ENCODE measurements around the gene CFAP107.
"Not testable (repeated sequence)": the region's sequence is repeated elsewhere in the genome, so short reads cannot be mapped to it uniquely, and the experiment has no call there.

The CFAP107 gene

GRCh38 chr1:12745992-12746323 is at the start of gene CFAP107:
CFAP107 (plus strand) TSS chr1:12746200; CDS start chr1:12746431, 231 bp downstream.
- DNase-seq = no peak

DNA sequence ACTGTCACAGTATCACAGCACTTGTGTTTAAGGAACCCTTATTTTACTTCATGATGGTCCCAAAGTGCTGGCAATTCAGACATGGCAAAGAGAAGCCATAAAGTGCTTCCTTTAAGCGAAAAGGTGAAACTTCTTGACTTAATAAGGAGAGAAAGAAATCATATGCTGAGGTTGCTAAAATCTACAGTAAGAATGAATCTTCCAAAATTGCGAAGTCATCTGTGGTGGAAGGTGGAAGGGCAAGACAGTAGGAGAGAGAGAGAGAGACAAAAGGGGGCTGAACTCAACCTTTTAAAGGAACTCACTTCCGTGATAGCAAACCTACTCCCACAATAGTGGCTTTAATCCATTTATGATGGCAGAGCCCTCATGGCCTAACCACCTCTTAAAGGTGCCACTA is 49.3 kb upstream of the CFAP107 start:
- DNase-seq = no peak

- no peak for DNase-seq
Measured at GRCh38 chr1:12697397-12697796, 48.6 kb upstream of the CFAP107 start.

DNA sequence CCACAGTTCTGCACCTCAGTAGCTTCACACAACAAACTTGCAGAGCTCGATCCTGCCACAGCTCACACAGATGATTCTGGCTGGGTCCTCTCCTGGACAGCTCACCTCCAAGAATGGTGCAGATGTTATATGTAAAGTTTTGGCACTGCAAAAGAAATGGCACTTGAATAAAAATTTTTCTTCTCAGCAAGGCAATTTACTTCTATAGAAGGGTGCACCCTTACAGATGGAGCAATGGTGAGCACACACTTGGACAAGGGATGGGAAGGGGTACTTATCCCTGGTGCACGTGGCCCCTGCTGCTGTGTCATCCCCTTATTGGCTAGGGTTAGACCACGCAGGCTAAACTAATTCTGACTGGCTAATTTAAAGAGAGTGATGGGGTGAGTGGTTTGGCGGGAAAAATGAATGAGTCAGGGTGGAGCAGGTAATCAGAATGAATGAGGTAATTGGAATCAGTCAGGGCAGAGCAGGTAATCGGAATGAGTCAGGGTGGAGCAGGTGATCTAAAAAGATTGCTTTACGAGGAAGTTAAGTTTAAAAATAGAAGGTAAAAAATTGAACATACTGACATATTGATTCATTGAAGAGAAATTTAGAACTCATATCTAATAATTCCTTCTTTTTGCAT is 42.1 kb upstream of the CFAP107 start:
- DNase-seq = no peak

DNA sequence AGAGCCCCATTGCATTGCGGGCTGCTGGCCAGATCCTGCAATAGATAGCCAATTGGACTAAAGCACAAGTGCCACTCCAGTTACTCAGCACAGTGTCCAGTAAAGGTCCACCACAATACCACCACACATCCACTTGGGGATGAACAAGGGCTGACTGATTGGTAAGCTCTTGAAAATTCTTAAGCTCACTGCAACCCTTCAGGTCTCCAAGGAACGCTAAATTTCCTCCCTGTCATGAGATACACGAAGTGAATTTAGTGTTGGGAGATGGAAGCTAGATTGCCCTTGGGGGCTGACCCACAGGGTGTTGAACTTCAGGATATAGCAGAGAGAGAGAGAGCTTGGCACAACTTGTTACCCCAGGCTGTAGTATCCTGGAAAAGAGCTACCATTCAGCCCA is 39.9 kb upstream of the CFAP107 start:
- no peak for DNase-seq

- DNase-seq = no peak
Measured at GRCh38 chr1:12708396-12709090, 37.5 kb upstream of the CFAP107 start.

DNA sequence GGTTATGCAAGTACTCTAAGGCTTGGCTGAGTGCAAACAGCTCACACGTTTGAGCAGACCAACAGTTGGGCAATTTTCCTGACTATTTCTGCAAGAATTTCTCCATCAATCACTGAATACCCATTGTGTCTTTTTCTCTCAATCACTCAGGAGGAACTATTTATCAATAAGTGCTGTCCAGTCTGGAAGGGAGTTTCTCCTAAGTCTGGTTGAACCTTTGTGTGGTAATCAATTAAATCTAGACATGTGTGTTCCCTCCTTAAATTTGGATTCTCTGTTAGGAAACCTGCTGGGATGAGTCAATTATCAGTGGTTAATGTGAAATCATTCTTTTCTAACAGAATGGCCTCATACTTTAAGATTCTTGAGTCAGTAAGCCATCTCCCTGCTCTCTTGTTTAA is 36.9 kb upstream of the CFAP107 start:
- DNase-seq = no peak

DNA sequence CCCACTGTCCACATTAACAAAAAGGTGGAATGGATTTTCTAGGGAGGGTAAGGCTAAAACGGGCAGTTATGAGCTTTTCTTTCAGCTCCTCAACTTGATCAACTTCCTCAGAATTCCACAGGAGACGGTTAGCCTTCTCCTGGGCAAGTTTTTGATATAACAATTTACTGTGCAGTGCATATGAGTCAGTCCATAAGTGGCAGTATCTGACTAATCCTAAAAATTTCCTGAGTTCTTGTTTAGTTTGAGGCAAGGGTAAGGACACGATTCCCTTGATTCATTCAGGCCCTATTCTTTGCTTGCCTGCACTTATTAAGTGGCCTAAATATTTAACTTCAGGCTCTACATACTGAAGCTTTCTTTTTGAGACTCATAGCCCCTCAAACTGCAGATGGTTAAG is 36.3 kb upstream of the CFAP107 start:
- no peak for DNase-seq

- DNase-seq = no peak
Measured at GRCh38 chr1:12711536-12711935, 34.5 kb upstream of the CFAP107 start.

- no peak for DNase-seq
Measured at GRCh38 chr1:12712076-12712475, 33.9 kb upstream of the CFAP107 start.

DNA sequence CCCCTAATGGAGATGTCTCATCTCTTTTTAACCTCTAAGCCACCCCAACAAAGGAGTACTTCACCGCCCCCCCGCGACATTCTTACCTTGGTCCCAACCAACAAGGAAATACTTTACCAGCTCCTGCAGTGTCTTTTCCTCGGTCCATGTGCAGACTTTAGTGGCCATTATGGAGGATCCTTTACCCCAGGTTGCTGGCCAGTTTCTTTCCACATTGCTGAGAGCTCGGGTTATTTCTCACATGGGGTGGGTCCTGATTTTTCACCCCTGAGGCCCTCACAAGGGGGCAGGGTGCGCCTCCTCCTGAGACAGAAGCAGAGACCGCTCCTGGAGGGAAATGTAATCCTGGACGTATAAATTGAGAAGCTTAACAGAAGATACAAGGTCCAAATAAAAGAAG is 33.1 kb upstream of the CFAP107 start:
- DNase-seq = no peak

DNA sequence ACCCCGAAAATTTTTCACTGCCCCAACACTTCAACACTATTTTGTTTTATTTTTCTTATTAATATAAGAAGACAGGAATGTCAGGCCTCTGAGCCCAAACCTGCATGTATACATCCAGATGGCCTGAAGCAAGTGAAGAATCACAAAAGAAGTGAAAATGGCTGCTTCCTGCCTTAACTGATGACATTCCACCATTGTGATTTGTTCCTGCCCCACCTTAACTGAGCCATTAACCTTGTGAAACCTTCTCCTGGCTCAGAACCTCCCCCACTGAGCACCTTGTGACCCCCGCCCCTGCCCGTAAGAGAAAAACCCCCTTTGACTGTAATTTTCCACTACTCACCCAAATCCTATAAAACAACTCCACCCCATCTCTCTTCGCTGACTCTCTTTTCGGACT is 32.3 kb upstream of the CFAP107 start:
- DNase-seq = not testable (repeated sequence)

- no peak for DNase-seq
Measured at GRCh38 chr1:12714710-12715475, 31.1 kb upstream of the CFAP107 start.

DNA sequence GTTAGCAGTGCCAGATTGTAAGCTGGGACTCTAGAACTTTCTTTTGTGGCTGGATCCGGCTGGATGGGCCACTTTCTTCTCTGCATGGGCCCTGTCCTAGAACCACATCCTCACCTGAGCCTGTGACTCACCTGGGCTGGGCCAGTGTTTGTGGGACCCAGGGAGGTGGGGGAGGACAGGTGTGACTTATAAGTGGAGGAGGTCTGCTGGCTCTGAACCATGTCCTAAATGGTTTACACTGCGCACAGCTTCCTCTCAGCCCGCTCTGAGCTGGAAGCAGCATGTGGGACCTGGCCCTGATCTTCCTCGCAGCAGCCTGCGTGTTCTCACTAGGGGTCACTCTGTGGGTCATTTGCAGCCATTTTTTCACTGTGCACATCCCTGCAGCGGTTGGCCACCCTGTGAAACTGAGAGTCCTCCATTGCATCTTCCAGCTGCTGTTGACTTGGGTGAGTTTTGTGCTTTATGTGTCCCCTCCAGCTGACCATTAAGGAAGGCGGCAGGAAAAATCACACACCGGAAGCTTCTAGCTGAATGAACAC is 30.0 kb upstream of the CFAP107 start, which contains the start of gene AADACL3:
TSS of gene AADACL3 (plus strand) at position 215 of the 542 bp plus-strand sequence. CDS start at position 282, 67 bp downstream.
- no peak for DNase-seq

GRCh38 chr1:12717301-12717838 is 28.6 kb upstream of the CFAP107 start:
- no peak for DNase-seq

- no peak for DNase-seq
Measured at GRCh38 chr1:12722626-12723025, 23.4 kb upstream of the CFAP107 start.

DNA sequence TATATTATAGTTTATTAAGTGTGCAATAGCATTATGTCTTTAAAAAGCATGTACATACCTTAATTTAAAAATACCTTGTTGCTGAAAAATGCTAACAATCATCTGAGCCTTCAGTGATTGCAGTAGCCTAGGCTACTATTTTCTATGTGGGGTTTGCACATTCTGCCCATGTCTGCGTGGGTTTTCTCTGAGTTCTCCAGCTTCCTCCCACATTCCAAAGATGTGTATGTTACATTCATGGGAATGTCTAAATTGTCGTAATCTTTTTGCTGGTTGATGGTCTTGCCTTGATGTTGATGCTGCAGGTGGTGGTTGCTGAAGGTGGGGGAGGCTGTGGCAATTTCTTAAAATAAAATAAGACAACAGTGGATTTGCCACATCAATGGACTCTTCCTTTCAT is 17.6 kb upstream of the CFAP107 start:
- DNase-seq = no peak

- DNase-seq = no peak
Measured at GRCh38 chr1:12730156-12730555, 15.8 kb upstream of the CFAP107 start.

GRCh38 chr1:12731084-12731483 is 14.9 kb upstream of the CFAP107 start:
- not testable (repeated sequence) for DNase-seq

- DNase-seq = no peak
Measured at GRCh38 chr1:12734651-12735050, 11.3 kb upstream of the CFAP107 start.

GRCh38 chr1:12738934-12739333 is 7.1 kb upstream of the CFAP107 start:
- no peak for DNase-seq

DNA sequence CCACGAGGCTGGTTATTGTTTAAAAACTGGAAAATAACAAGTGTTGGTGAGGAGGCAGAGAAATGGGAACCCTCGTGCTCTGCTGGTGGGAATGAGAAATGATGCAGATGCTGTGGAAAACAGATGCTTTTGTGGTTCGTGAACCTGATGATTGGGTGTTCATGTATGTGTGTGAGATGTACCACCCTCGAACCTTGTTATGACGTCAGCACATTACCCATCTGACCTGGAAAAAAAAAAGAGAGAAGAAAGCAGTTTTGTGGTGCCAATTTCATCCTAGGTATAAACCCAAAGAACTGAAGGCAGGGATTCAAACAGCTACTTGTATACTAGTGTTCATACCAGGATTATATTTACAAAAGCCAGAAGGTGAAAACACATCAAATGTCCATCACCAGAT is 6.4 kb upstream of the CFAP107 start:
- DNase-seq = no peak

- DNase-seq = no peak
Measured at GRCh38 chr1:12741946-12742345, 4.1 kb upstream of the CFAP107 start.
